PFSK-1 (cell line): ENCODE results near the gene PROC.

ENCODE experiments used
- POLR2AphosphoS5 ChIP-seq: IDR thresholded peaks from 2 replicates; pipeline ENCODE4 v1.6.1; 2012; ENCODE audit warnings: low read depth, mild to moderate bottlenecking, control low read depth, low read length, moderate library complexity
- SIN3A ChIP-seq: IDR thresholded peaks from 2 replicates; pipeline ENCODE4 v1.6.1; 2012; ENCODE audit warnings: mild to moderate bottlenecking, low read length, moderate library complexity, borderline replicate concordance; ENCODE audit not compliant: insufficient read depth

DNA sequence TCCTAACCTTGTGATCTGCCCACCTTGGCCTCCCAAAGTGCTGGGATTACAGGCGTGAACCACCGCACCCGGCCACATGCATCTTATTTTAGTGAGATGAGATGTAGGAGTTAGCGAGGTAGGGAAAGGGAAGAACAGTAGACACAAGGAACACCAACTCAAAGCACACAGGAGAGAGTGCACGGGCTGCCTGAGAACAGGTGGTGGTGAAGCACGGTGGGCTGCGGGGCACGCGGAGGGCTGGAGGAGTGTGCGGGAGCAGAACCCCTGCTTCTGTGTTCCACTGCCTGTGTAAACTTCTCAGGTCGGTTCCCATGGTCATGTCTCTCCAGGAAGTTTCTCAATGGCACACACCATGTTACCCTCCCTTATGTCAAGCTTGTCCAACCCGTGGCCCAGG, 38.7 kb downstream of the PROC start:
- no peak for TF ChIP-seq SIN3A
- TF ChIP-seq POLR2AphosphoS5: no peak
